Thymus (tissue), 11 donors: ENCODE results near the gene NLRP1. TPM values are rescaled to one million over a fixed set of nuclear protein-coding genes. Genes with fewer than 3 reads are reported as not detected.

Experiments
- DNase-seq, 9 donors: peaks; one replicate each; pipeline ENCODE4 v3.0.0-alpha.2; 2013; ENCODE audit warnings: low spot score in 9 of 9, low read depth in 6 of 9, missing footprints in 1 of 9
- H3K27ac ChIP-seq, 2 donors: one replicate each; pipeline ENCODE4 v1.5.1; 2013; ENCODE audit warnings: control low read depth in 1 of 2, low read depth in 1 of 2, low read length in 1 of 2, mild to moderate bottlenecking in 1 of 2, moderate library complexity in 1 of 2
- H3K27me3 ChIP-seq, 2 donors: one replicate each; pipeline ENCODE4 v1.5.1; 2013; ENCODE audit warnings: low read length in 1 of 2; ENCODE audit not compliant: control insufficient read depth in 2 of 2, insufficient read depth in 1 of 2
- H3K36me3 ChIP-seq, 2 donors: one replicate each; pipeline ENCODE4 v1.5.1; 2013; ENCODE audit warnings: low read length in 1 of 2, mild to moderate bottlenecking in 1 of 2, moderate library complexity in 1 of 2; ENCODE audit not compliant: control insufficient read depth in 2 of 2, insufficient read depth in 2 of 2
- H3K4me1 ChIP-seq, 2 donors: one replicate each; pipeline ENCODE4 v1.5.1; 2013; ENCODE audit warnings: low read length in 2 of 2; ENCODE audit not compliant: control insufficient read depth in 2 of 2, insufficient read depth in 2 of 2
- H3K4me3 ChIP-seq, 2 donors: one replicate each; pipeline ENCODE4 v1.5.1; 2013; ENCODE audit warnings: low read length in 2 of 2, control low read depth in 1 of 2, mild to moderate bottlenecking in 1 of 2
- H3K9me3 ChIP-seq, 2 donors: one replicate each; pipeline ENCODE4 v1.5.1; 2013; ENCODE audit warnings: low read length in 1 of 2, mild to moderate bottlenecking in 1 of 2; ENCODE audit not compliant: control insufficient read depth in 2 of 2, insufficient read depth in 1 of 2
- WGBS: extraction: QIAGEN DNeasy Blood & Tissue Kit; methylation state at CpG from one replicate; pipeline ENCODE4 v1.1.7; 2013; 5-methylcytosine and 5-hydroxymethylcytosine counted together
- polyA plus RNA-seq: library from polyadenylated mRNA; stranded (reverse); fragments of 200-250 nt; gene quantifications from one replicate; pipeline ENCODE4 v1.2.3, GENCODE V29; 2013
- total RNA-seq: library from RNA; stranded (reverse); fragments of 120-200 nt; gene quantifications from one replicate; pipeline ENCODE4 v1.2.4, GENCODE V29; 2013
- donor health status: healthy.

Gene NLRP1
- total and polyA plus RNA-seq, 2 donors: 32.2 to 102 TPM

DNA sequence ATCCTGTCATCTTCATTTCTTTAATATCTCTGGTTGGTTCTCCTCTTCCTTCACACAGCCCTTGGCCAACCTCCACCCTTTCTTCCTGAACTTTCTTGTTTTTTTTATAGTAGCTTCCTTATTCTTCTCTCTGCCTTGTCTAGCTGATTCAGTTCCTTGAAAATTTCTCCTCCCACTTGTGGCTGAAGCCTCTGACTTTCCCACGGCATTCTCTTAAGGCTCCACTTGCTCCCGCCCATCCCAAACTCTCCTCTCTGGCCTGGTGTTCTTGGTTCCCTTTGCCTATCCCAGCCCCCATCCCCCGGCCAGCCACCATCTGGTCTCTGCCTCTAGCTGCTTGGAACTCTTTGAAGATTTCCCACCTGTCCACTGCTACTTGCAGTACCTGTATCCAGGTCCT is 29.1 kb downstream of the NLRP1 start:
- peaks cover 5 to 9% of the 10 kb centered on the region in 2 donors for H3K36me3 ChIP-seq
- WGBS: 88% methylated on average over 3 of the region's 3 CpGs
- H3K9me3 ChIP-seq: no peaks in the 10 kb centered on the region
- no peaks in the 10 kb centered on the region for H3K4me1 ChIP-seq
- no peaks in the 10 kb centered on the region for H3K27me3 ChIP-seq
- no peak for DNase-seq
- no peak overlapping the region for H3K4me3 ChIP-seq
- no peak overlapping the region for H3K27ac ChIP-seq

DNA sequence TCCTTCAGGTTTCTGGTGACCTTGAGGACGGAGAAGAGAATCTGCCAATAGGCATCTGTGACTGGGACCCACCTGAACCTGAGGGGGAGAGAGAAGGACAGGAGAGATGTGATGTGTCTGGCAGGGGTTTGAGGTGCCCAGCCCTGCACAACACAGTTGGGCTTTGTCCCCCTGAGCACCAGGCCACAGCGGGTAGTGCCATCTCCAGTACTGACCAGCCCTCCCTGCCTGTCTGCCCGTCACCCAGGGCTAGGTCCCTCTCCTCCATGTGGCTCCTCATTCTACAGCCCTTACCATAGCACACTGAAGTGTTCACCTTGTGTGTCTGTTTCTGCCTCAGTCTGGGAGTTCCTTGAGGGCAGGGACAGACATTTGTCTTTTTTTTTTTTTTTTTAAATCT is 30.8 kb downstream of the NLRP1 start:
- no peaks in the 10 kb centered on the region for H3K27me3 ChIP-seq
- no peak overlapping the region for H3K27ac ChIP-seq
- WGBS: 78% methylated on average over 3 of the region's 3 CpGs
- DNase-seq: no peak
- H3K4me3 ChIP-seq: no peak overlapping the region
- H3K36me3 ChIP-seq: peaks cover 0 to 6% of the 10 kb centered on the region in 2 donors
- no peaks in the 10 kb centered on the region for H3K9me3 ChIP-seq
- H3K4me1 ChIP-seq: no peaks in the 10 kb centered on the region

DNA sequence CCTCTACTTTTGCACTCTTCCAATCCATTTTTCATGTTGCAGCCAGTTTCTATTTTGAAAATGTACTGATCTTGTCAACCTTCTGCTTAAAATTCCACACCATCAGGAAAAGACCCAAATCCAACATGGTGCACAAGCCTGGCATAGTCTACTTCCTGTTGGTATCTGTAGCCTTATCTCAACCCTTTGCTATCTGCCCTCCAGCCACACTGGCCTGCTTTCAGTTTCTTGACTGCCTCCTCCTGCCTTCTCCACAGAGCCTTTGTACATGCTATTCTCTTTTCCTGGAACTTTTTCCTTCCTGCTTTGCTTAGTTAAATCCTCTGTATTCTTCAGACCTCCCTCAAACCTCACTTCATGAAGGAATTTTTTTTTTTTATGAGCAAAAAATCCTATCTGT is 31.5 kb downstream of the NLRP1 start:
- H3K4me1 ChIP-seq: no peaks in the 10 kb centered on the region
- no peak for DNase-seq
- H3K9me3 ChIP-seq: no peaks in the 10 kb centered on the region
- no peak overlapping the region for H3K27ac ChIP-seq
- no peaks in the 10 kb centered on the region for H3K27me3 ChIP-seq
- H3K4me3 ChIP-seq: no peak overlapping the region
- H3K36me3 ChIP-seq: peaks cover 0 to 6% of the 10 kb centered on the region in 2 donors

DNA sequence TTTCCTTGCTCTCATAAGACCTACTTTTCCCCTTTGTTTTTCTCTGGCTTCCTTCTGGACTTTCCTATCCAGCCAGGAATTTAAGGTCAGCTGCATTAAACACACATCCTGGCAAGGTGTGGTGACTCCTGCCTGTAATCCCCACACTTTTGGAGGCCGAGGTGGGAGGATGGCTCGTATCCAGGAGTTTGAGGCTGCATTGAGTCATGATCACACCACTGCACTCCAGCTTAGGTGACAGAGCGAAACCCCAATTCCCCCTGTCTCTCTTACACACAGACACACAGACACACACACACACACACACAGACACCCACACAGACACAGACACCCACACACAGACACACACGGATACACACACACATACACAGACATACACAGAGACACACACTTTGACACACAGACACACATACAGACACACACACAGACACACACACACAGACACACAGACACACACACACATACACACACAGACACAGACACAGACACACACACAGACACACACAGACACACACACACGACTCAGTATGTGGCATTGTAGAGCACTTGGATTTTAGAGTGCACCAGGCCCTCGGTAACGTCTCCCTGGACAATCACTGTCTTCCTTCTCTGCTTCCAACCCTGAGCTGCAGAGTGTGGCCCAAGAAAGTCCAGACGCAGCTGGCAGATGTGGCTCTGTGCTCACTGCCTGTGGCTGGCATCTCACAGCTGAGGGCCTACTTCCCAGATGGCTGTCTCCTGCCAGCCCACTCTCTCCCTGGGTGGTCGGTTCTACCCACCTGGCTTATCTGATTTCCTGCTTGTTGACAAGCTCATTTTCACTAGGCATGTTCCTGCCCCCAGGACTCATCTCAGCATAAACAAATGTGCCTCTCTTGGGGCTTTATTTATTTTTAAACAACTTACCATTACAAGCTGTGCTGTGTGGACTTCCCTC is 39.0 kb downstream of the NLRP1 start:
- Histone ChIP-seq H3K36me3 (peaks cover 7% of the 10 kb centered on the region in 2 donors), H3K4me1 (no peaks in the 10 kb centered on the region), H3K27ac (no peak overlapping the region), H3K27me3 (no peaks in the 10 kb centered on the region), H3K4me3 (no peak overlapping the region), H3K9me3 (no peaks in the 10 kb centered on the region)
- no peak for DNase-seq
- WGBS: 88% methylated on average over 9 of the region's 9 CpGs

DNA sequence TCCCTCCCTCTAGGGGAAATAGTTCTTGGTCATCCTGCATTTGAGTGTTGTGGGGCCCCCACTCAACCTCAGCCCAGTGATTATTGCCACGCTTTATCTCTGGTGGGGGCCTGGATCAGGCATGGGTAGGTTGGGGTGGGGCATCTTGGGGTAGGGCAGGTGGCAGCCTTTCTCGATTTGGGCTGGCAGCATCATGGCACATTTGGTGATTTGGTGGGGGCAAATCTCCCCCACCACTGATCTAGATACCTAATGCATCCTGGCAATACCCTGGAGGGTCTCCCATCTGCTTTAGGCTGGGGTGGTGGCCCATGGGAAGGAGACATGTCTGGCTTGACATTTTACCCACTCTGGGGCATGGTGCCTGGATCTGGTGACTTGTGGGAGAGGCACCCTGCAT is 40.2 kb downstream of the NLRP1 start:
- no peak overlapping the region for H3K27ac ChIP-seq
- no peaks in the 10 kb centered on the region for H3K27me3 ChIP-seq
- peaks cover 7 to 11% of the 10 kb centered on the region in 2 donors for H3K36me3 ChIP-seq
- no peak for DNase-seq
- H3K4me3 ChIP-seq: no peak overlapping the region
- WGBS: 95% methylated on average over 2 of the region's 2 CpGs
- H3K4me1 ChIP-seq: no peaks in the 10 kb centered on the region
- no peaks in the 10 kb centered on the region for H3K9me3 ChIP-seq

DNA sequence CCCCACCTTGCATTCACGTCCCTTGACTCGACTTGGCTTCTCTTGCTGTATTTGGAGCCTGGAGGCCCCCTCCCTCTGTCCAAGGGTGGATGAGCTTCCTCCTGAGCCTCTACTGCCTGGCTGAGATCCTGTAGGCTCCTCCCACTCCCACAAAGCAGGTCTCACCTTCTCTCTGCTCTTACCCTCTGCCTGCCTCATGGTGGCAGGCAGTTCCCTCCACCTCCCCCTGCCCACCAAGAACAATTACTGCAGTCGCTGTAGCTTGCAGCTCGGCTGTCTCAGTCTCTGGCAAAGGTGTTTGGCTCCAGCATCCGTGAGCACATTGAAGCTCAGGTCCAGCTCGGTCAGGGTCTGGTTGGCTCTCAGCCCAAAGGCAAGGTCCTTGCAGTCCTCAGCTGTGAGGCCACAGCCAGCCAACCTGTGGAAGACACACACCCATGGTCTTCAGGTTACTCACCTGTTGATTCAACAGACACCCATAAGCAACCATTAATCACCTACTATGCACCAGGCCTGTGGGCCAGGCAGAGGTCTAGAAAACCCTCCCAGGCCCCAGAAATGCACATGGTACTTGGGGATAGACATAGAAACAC is 42.6 kb downstream of the NLRP1 start:
- no peak for DNase-seq
- no peak overlapping the region for H3K27ac ChIP-seq
- H3K9me3 ChIP-seq: no peaks in the 10 kb centered on the region
- WGBS: 95% methylated on average over 6 of the region's 6 CpGs
- H3K4me1 ChIP-seq: no peaks in the 10 kb centered on the region
- no peak overlapping the region for H3K4me3 ChIP-seq
- H3K36me3 ChIP-seq: peaks cover 2 to 16% of the 10 kb centered on the region in 2 donors
- H3K27me3 ChIP-seq: no peaks in the 10 kb centered on the region

DNA sequence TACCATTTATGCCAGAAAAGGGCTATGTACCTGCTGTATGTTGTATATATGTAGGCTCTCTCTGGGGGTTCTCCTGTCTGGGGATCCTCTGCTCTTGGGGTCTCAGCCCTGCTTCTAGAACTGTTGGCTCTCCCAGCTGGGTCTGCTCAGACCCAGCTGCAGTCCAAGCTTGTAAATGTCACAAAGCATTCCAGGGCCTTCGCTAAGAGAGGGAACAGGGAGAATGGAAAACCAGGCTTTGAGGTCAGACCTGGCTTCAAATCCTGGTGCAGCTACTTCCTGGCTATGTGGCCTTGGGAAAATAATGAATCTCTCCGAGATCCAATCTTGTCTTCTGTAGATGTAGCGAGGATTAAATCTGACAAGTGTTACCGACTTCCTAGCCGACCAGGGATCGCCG is 44.0 kb downstream of the NLRP1 start:
- 96% methylated on average over 7 of the region's 7 CpGs for WGBS
- Histone ChIP-seq H3K9me3 (no peaks in the 10 kb centered on the region), H3K36me3 (peaks cover 7 to 12% of the 10 kb centered on the region in 2 donors), H3K4me3 (no peak overlapping the region), H3K4me1 (no peaks in the 10 kb centered on the region), H3K27me3 (no peaks in the 10 kb centered on the region), H3K27ac (no peak overlapping the region)
- no peak for DNase-seq

DNA sequence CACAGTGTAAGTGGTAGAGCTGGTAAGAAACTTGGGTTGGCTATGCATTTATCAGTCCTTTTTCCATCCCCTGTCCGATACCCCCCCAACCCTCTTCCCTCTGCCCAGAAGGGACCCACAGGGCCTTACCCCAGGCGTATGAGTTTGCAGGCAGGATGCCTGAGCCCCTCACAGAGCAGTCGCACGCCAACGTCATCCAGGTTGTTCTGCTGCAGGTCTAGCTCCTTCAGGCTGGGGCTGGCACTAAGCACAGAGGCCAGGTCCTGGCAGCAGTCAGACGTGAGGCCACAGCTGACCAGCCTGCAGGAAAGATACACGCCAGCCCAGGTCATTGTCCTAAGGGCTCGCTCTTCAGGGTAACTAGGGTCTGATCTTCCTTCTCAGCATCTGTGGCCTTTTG is 45.0 kb downstream of the NLRP1 start:
- no peaks in the 10 kb centered on the region for H3K27me3 ChIP-seq
- H3K27ac ChIP-seq: no peak overlapping the region
- no peaks in the 10 kb centered on the region for H3K4me1 ChIP-seq
- no peak for DNase-seq
- peaks cover 8 to 12% of the 10 kb centered on the region in 2 donors for H3K36me3 ChIP-seq
- H3K9me3 ChIP-seq: no peaks in the 10 kb centered on the region
- H3K4me3 ChIP-seq: no peak overlapping the region
- 97% methylated on average over 8 of the region's 8 CpGs for WGBS

DNA sequence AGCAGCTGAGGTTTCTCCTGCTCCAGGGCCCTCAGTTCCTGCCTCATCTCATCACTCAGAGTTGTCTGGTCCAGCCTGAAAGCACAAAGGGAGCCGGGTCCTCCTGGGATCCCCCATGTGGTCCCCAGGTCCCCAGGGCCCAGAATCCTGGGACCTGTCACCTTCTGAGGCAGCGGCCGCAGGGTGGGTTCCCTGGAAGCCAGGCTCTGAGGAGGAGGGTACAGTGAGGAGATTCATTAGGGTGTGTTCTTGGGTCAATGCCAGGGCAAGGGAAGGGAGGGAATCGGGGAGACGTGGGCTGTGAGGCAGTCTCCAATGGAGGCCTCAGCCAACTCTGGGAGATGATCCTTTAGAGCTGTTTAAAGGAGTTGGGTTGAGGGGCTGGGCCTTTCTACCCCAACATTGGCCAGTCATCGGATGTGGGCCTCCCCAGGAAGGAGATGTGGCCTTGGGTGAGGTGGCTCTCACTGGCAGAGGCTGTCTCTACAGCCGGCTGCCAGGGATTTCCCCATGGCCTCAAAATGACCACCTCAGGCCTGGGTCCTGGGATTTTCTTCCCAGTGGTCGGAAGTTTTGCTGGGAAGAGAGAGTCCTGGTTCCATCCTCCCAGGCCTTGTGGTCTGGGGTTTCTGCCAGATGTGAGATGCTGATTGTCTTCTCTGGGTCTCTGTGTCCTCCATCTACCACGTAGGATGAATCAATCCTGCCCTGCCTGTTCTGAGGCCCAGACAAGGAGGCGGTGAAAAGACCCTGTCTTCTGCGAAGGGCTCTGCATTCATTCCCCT is 47.3 kb downstream of the NLRP1 start:
- no peak overlapping the region for H3K4me3 ChIP-seq
- peaks cover 8 to 12% of the 10 kb centered on the region in 2 donors for H3K36me3 ChIP-seq
- H3K9me3 ChIP-seq: no peaks in the 10 kb centered on the region
- DNase-seq: no peak
- no peaks in the 10 kb centered on the region for H3K27me3 ChIP-seq
- H3K27ac ChIP-seq: no peak overlapping the region
- WGBS: 95% methylated on average over 11 of the region's 11 CpGs
- H3K4me1 ChIP-seq: no peaks in the 10 kb centered on the region
